Activated CD8-positive, alpha-beta memory T cell treated with anti-CD3 and anti-CD28 coated beads for 1 hour (primary cell): ENCODE measurements around the gene SYNGR3.
A peak's percentile ranks its signal among the peaks of the same experiment; 100 is the strongest.

Source experiments
- DNase-seq, 2 donors: peaks; one replicate each; pipeline ENCODE4 v3.0.0-alpha.2; 2020; ENCODE audit warnings: low read depth in 1 of 2; ENCODE audit errors: extremely low read depth in 1 of 2

The SYNGR3 gene

GRCh38 chr16:1991135-1991551 is 1.4 kb downstream of the SYNGR3 start:
- DNase-seq: no peak

- DNase-seq: no peak
These were observed 1.8 kb downstream of the SYNGR3 start for GRCh38 chr16:1991588-1991947.

- DNase-seq: peak; percentile 98
These were observed 2.4 kb downstream of the SYNGR3 start for GRCh38 chr16:1991948-1992703.

GRCh38 chr16:1992704-1993317 is 3.0 kb downstream of the SYNGR3 start:
- no peak for DNase-seq

- DNase-seq: no peak
These were observed 4.0 kb downstream of the SYNGR3 start for GRCh38 chr16:1993731-1994131.

- DNase-seq: no peak
These were observed 8.0 kb downstream of the SYNGR3 start for GRCh38 chr16:1997494-1998359.

- DNase-seq: no peak
These were observed 8.6 kb downstream of the SYNGR3 start for GRCh38 chr16:1998360-1998835.

GRCh38 chr16:1998852-1999801 is 9.4 kb downstream of the SYNGR3 start:
- no peak for DNase-seq

- DNase-seq: no peak
These were observed 10.2 kb downstream of the SYNGR3 start for GRCh38 chr16:1999866-2000514.

GRCh38 chr16:2001035-2001434 is 11.3 kb downstream of the SYNGR3 start:
- DNase-seq: no peak

GRCh38 chr16:2001456-2002355 is 11.9 kb downstream of the SYNGR3 start:
- DNase-seq: no peak

GRCh38 chr16:2002406-2003230 is 12.8 kb downstream of the SYNGR3 start:
- no peak for DNase-seq

- no peak for DNase-seq
These were observed 13.6 kb downstream of the SYNGR3 start for GRCh38 chr16:2003231-2003826.

- peak; percentile 68 to 75 for DNase-seq
These were observed 14.3 kb downstream of the SYNGR3 start for GRCh38 chr16:2003827-2004641.

- DNase-seq: no peak
These were observed 15.2 kb downstream of the SYNGR3 start for GRCh38 chr16:2004795-2005517.

GRCh38 chr16:2005646-2006045 is 15.9 kb downstream of the SYNGR3 start:
- DNase-seq: no peak
